Neural crest cell (in vitro differentiated cells): Measurements from ENCODE around the gene HVCN1. TPM values are rescaled to one million over a fixed set of nuclear protein-coding genes. Genes with fewer than 3 reads are reported as not detected.

ENCODE experiments used
- DNase-seq: peaks from one replicate; pipeline ENCODE4 v3.0.0; 2021; ENCODE audit warnings: low read depth, mixed read lengths, low spot score
- H3K27ac Mint-ChIP-seq: one replicate; pipeline ENCODE4 v1.8.0; 2021; ENCODE audit warnings: mild to moderate bottlenecking, mixed read lengths; ENCODE audit not compliant: unreplicated experiment
- H3K27me3 Mint-ChIP-seq: 2 replicates; pipeline ENCODE4 v1.8.0; 2021; ENCODE audit warnings: low read depth, mild to moderate bottlenecking, mixed read lengths
- H3K36me3 Mint-ChIP-seq: 2 replicates; pipeline ENCODE4 v1.8.0; 2021; ENCODE audit warnings: low read depth, mild to moderate bottlenecking, mixed read lengths
- H3K4me1 Mint-ChIP-seq: 2 replicates; pipeline ENCODE4 v1.8.0; 2021; ENCODE audit warnings: mixed read lengths
- H3K4me3 Mint-ChIP-seq: one replicate; pipeline ENCODE4 v1.8.0; 2021; ENCODE audit warnings: mild to moderate bottlenecking, mixed read lengths
- H3K9me3 Mint-ChIP-seq: 2 replicates; pipeline ENCODE4 v1.8.0; 2021; ENCODE audit warnings: mixed read lengths
- CTCF ChIP-seq: fragments of 200-600 bp; sonication (generic); conservative IDR thresholded peaks from 2 replicates; pipeline ENCODE4 v1.5.0; 2021; ENCODE audit warnings: antibody characterized with exemption, mild to moderate bottlenecking
- total RNA-seq: library from RNA; stranded (reverse); gene quantifications from 2 replicates; pipeline ENCODE4 v1.2.1, GENCODE V29; 2021

HVCN1 gene
- total RNA-seq, 1 donor from 2014 or later: 3.8 TPM

GRCh38 chr12:110683888-110684287 lies 5.0 kb downstream of the HVCN1 start:
- DNase-seq: no peak
- no peaks in the 10 kb centered on the region for H3K4me1 Mint-ChIP-seq
- peaks cover 5% of the 10 kb centered on the region for H3K27me3 Mint-ChIP-seq
- no peaks in the 10 kb centered on the region for H3K9me3 Mint-ChIP-seq
- no peaks in the 10 kb centered on the region for H3K36me3 Mint-ChIP-seq
- H3K4me3 Mint-ChIP-seq: no peak overlapping the region
- TF ChIP-seq CTCF: no peak
- no peak overlapping the region for H3K27ac Mint-ChIP-seq

- H3K36me3 Mint-ChIP-seq: no peaks in the 10 kb centered on the region
- H3K4me1 Mint-ChIP-seq: no peaks in the 10 kb centered on the region
- H3K9me3 Mint-ChIP-seq: no peaks in the 10 kb centered on the region
- TF ChIP-seq CTCF: no peak
- H3K4me3 Mint-ChIP-seq: no peak overlapping the region
- H3K27me3 Mint-ChIP-seq: no peaks in the 10 kb centered on the region
- no peak for DNase-seq
- H3K27ac Mint-ChIP-seq: no peak overlapping the region
Measured at GRCh38 chr12:110680032-110680431, 8.9 kb downstream of the HVCN1 start.

- Mint-ChIP-seq H3K4me3 (no peak overlapping the region), H3K36me3 (peaks cover 5% of the 10 kb centered on the region), H3K27ac (no peak overlapping the region), H3K9me3 (no peaks in the 10 kb centered on the region), H3K27me3 (no peaks in the 10 kb centered on the region), H3K4me1 (no peaks in the 10 kb centered on the region)
- TF ChIP-seq CTCF: no peak
- no peak for DNase-seq
Measured at GRCh38 chr12:110679201-110679600, 9.7 kb downstream of the HVCN1 start.

GRCh38 chr12:110677982-110678381 lies 10.9 kb downstream of the HVCN1 start:
- no peak overlapping the region for H3K4me3 Mint-ChIP-seq
- no peak overlapping the region for H3K27ac Mint-ChIP-seq
- peaks cover 6% of the 10 kb centered on the region for H3K36me3 Mint-ChIP-seq
- DNase-seq: no peak
- TF ChIP-seq CTCF: no peak
- H3K4me1 Mint-ChIP-seq: no peaks in the 10 kb centered on the region
- no peaks in the 10 kb centered on the region for H3K27me3 Mint-ChIP-seq
- no peaks in the 10 kb centered on the region for H3K9me3 Mint-ChIP-seq

- DNase-seq: no peak
- H3K4me3 Mint-ChIP-seq: no peak overlapping the region
- TF ChIP-seq CTCF: no peak
- no peak overlapping the region for H3K27ac Mint-ChIP-seq
- no peaks in the 10 kb centered on the region for H3K4me1 Mint-ChIP-seq
- no peaks in the 10 kb centered on the region for H3K27me3 Mint-ChIP-seq
- H3K9me3 Mint-ChIP-seq: no peaks in the 10 kb centered on the region
- peaks cover 6% of the 10 kb centered on the region for H3K36me3 Mint-ChIP-seq
Measured at GRCh38 chr12:110677206-110677911, 11.6 kb downstream of the HVCN1 start.
